GM12873 (cell line): ENCODE results near the gene PDIK1L.

ENCODE experiments used
- TF ChIP-seq, protein P1 (sequence below): IDR thresholded peaks from 2 replicates; pipeline ENCODE4 v1.5.1; 2012; ENCODE audit warnings: low read depth, mild to moderate bottlenecking, moderate library complexity, low read length, control low read depth; ENCODE audit not compliant: insufficient read depth; ENCODE audit errors: missing control alignments

Gene PDIK1L

DNA sequence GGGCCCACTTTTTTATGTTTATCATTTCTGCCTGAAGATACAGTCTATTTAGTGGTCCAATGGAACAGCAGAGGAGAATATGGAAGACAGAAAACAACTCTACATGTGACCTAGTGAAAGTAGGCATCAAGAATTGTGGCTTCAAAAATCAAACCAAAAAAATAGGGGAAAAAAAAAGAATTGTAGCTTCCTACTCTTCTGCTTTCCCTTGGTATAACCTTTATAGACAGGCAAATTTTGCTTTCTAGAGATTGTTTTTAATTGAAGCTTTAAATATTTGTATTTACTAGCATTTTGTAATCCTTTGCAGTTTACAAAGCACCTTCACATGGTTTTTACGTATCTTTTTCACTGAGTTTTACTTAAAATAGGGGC is 14.3 kb downstream of the PDIK1L start:
- TF ChIP-seq, protein P1, sequence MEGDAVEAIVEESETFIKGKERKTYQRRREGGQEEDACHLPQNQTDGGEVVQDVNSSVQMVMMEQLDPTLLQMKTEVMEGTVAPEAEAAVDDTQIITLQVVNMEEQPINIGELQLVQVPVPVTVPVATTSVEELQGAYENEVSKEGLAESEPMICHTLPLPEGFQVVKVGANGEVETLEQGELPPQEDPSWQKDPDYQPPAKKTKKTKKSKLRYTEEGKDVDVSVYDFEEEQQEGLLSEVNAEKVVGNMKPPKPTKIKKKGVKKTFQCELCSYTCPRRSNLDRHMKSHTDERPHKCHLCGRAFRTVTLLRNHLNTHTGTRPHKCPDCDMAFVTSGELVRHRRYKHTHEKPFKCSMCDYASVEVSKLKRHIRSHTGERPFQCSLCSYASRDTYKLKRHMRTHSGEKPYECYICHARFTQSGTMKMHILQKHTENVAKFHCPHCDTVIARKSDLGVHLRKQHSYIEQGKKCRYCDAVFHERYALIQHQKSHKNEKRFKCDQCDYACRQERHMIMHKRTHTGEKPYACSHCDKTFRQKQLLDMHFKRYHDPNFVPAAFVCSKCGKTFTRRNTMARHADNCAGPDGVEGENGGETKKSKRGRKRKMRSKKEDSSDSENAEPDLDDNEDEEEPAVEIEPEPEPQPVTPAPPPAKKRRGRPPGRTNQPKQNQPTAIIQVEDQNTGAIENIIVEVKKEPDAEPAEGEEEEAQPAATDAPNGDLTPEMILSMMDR: no peak

- TF ChIP-seq, protein P1: no peak
Observed at GRCh38 chr1:26126321-26127084, 14.9 kb downstream of the PDIK1L start.

DNA sequence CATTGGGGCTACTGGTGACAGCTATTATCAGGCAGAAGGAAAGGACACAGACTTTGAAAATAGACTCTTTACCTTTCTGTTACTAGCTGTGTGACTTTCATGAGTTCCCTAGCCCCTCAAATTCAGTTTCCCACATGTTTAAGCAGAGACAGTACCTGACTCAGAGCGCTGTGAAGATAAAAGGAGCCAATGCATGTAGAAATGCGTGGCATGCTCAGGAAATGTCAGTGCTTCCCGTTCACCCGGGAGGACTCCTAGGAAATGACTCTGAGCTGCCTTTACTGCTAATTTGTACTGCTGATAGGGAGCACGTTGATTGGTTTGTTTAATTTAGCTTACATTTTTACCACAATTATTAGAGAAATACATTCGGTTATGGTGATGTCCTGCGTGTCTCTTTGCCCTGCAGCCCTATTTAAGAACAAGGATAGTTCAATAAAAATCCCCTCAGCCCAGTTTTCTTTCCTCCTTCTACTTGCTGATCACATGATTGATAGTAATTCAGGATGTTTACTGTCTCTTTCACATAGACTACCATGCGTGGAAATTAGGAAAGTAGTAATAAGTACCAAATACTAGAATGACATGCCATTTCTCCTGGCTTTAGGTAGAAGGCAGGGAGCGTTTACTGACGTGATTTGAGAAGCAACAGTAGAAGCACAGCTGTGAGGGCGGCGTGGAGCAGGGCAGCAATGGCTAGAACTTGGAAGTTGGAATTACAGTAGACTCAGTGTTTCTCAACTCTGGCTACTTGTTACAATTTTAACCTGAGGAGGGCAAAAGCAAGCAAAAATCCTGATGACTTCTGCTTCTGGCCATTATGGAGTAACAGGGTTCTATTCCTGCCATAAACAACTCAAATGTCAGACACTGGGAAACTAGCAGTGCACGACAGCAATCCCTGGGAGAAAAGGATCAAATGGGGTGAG is 15.9 kb downstream of the PDIK1L start:
- TF ChIP-seq, protein P1: no peak

- TF ChIP-seq, protein P1: no peak
Observed at GRCh38 chr1:26129778-26130177, 18.2 kb downstream of the PDIK1L start.

DNA sequence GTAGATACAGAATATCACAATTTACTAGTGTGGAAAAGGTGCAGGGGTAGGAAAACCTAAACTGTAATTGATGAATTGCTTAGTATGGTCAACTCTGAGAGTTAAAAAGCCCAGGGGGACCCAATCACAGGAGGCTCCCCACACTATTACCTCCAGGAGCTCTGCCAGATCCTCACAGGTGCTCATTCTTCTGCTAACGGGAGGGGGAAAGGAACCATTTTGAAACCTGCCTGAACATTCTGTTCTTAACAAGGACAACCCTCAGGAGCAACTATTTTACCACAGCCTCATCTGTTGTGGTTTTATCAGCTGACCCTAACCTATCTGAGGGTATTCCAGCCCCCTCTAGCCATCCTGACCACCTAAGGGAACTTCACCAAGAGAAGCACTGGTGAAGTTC is 19.1 kb downstream of the PDIK1L start:
- TF ChIP-seq, protein P1: no peak

DNA sequence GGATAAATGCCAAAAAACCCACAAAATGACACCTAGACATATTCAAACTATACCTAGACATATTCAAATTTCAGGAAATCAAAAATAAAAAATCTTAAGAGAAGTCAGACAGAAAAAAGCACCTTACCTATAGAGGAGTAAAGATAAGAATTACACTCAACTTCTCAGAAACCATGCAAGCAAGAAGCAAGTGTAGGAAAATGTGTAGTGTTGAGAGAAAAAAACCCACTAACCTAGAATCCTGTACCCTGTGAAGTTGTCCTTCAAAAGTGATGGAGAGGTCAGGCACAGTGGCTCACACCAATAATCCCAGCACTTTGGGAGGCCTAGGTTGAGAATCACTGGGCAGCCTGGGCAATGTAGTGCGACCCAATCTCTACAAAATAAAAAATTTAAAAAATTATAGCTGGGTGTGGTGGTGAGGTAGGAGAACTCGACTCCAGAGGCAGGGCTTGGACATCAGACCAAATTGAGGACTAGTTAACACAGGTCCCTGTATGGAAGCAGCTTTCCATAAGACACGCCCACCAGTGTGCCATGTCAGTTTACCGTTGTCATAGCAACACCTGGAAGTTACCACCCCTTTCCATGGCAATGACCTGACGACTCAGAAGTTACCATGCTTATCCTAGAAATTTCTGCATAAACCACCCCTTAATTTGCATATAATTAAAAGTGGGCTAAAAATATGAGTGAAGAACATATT is 20.7 kb downstream of the PDIK1L start:
- TF ChIP-seq, protein P1: no peak

- TF ChIP-seq, protein P1: no peak
Observed at GRCh38 chr1:26132834-26133167, 21.2 kb downstream of the PDIK1L start.
